OCI-LY7 (cell line): Measurements from ENCODE around the gene GAGE12F.
"Not testable (repeated sequence)": the region's sequence is repeated elsewhere in the genome, so short reads cannot be mapped to it uniquely, and the experiment has no call there.

Experiments
- CTCF ChIP-seq: fragments of 200-600 bp; sonication (generic); conservative IDR thresholded peaks from 2 replicates; pipeline ENCODE4 v1.5.1; 2014; ENCODE audit warnings: mild to moderate bottlenecking, antibody characterized with exemption, low read length, moderate library complexity, mixed read lengths
- EZH2phosphoT487 ChIP-seq: fragments of 200-600 bp; sonication (generic); IDR thresholded peaks from 2 replicates; pipeline ENCODE4 v1.6.1; 2018; ENCODE audit warnings: low read depth, borderline replicate concordance, mild to moderate bottlenecking, mixed run types, antibody characterized with exemption, low read length, moderate library complexity, mixed read lengths

GRCh38 chrX:49590488-49590887 is 29.8 kb downstream of the GAGE12F start:
- not testable (repeated sequence) for TF ChIP-seq CTCF, EZH2phosphoT487
